SK-N-SH (cell line): ENCODE data around the gene ZNF319. TPM values are rescaled to one million over a fixed set of nuclear protein-coding genes. Genes with fewer than 3 reads are reported as not detected.

Source experiments
- CTCF ChIA-PET: fragments of 300-600, 350-600 bp; formaldehyde crosslinking; extraction: SDS; loops from one replicate; lab custom pipeline; 2021; lab: Yijun Ruan, JAX
- POLR2A ChIA-PET: fragments of 350-600 bp; sonication (Branson Sonifier 250); formaldehyde crosslinking; extraction: SDS; loops from one replicate; lab custom pipeline; 2020; ENCODE audit warnings: antibody characterized with exemption, inconsistent platforms; lab: Yijun Ruan, JAX
- DNase-seq: peaks from one replicate; pipeline ENCODE4 v3.0.0; 2012
- H2AFZ ChIP-seq: fragments of 200-600 bp; sonication (generic); 2 replicates; pipeline ENCODE4 v1.8.1; 2016; ENCODE audit warnings: antibody characterized with exemption, mild to moderate bottlenecking, low read depth
- H3F3A ChIP-seq: fragments of 200-600 bp; sonication (generic); replicated peaks from 2 replicates; pipeline ENCODE3; 2016; ENCODE audit warnings: antibody characterized with exemption, mild to moderate bottlenecking; ENCODE audit not compliant: insufficient read depth
- H3K27ac ChIP-seq, 2 experiments: fragments of 200-500 bp in 1 of 2; fragments of 200-600 bp in 1 of 2; sonication (Bioruptor generic) in 1 of 2; sonication (generic), shearing (Covaris generic) in 1 of 2; 2 replicates each; pipeline versions ENCODE4 v1.5.1 to v1.6.1; 2014 to 2016; ENCODE audit warnings: low read depth in 2 of 2, inconsistent platforms in 1 of 2, low read length in 1 of 2, mild to moderate bottlenecking in 1 of 2, mixed read lengths in 1 of 2
- H3K27me3 ChIP-seq: fragments of 200-600 bp; sonication (generic), shearing (Covaris generic); 2 replicates; pipeline ENCODE4 v1.6.1; 2016; ENCODE audit warnings: mixed run types; ENCODE audit not compliant: insufficient read depth
- H3K36me3 ChIP-seq, 2 experiments: fragments of 200-500 bp in 1 of 2; fragments of 200-600 bp in 1 of 2; sonication (Bioruptor generic) in 1 of 2; sonication (generic) in 1 of 2; replicated peaks in 1 of 2; 2 replicates each; pipeline versions ENCODE3 to v1.5.1; 2014 to 2016; ENCODE audit warnings: low read length in 1 of 2, mild to moderate bottlenecking in 1 of 2; ENCODE audit not compliant: insufficient read depth in 2 of 2, control insufficient read depth in 1 of 2
- H3K4me1 ChIP-seq, 2 experiments: fragments of 200-500 bp in 1 of 2; fragments of 200-600 bp in 1 of 2; sonication (Bioruptor generic) in 1 of 2; sonication (generic), shearing (Covaris generic) in 1 of 2; 2 replicates each; pipeline versions ENCODE4 v1.5.1 to v1.6.1; 2014 to 2016; ENCODE audit warnings: low read depth in 1 of 2, low read length in 1 of 2, mixed run types in 1 of 2; ENCODE audit not compliant: insufficient read depth in 2 of 2, control insufficient read depth in 1 of 2
- H3K4me2 ChIP-seq: fragments of 200-600 bp; sonication (generic), shearing (Covaris generic); 2 replicates; pipeline ENCODE4 v1.6.1; 2017; ENCODE audit warnings: mixed run types
- H3K4me3 ChIP-seq, 2 experiments: fragments of 200-500 bp in 1 of 2; fragments of 200-600 bp in 1 of 2; sonication (Bioruptor generic) in 1 of 2; sonication (generic), shearing (Covaris generic) in 1 of 2; 2 replicates each; pipeline versions ENCODE4 v1.5.1 to v1.8.1; 2014 to 2016; ENCODE audit warnings: low read depth in 2 of 2, inconsistent platforms in 1 of 2, low read length in 1 of 2, mild to moderate bottlenecking in 1 of 2, mixed read lengths in 1 of 2, moderate library complexity in 1 of 2
- H3K79me2 ChIP-seq: fragments of 200-600 bp; sonication (generic); 2 replicates; pipeline ENCODE4 v1.8.1; 2017; ENCODE audit warnings: mild to moderate bottlenecking; ENCODE audit not compliant: insufficient read depth
- H3K9ac ChIP-seq: fragments of 200-600 bp; sonication (generic); 2 replicates; pipeline ENCODE4 v1.6.1; 2017; ENCODE audit warnings: mixed run types
- H3K9me2 ChIP-seq: fragments of 200-600 bp; sonication (generic); 2 replicates; pipeline ENCODE4 v1.6.1; 2017; ENCODE audit warnings: mixed run types
- H3K9me3 ChIP-seq: fragments of 200-600 bp; sonication (generic); 2 replicates; pipeline ENCODE4 v1.6.1; 2017; ENCODE audit warnings: mixed run types, mild to moderate bottlenecking, moderate library complexity
- H4K20me1 ChIP-seq: fragments of 200-600 bp; sonication (generic); 2 replicates; pipeline ENCODE4 v1.6.1; 2017; ENCODE audit warnings: mild to moderate bottlenecking, mixed run types; ENCODE audit not compliant: insufficient read depth
- EP300 ChIP-seq, 2 experiments: IDR thresholded peaks; 2 replicates each; pipeline versions ENCODE4 v1.4.0 to v1.6.1; 2012; ENCODE audit warnings: borderline replicate concordance in 1 of 2, low read depth in 1 of 2, low read length in 1 of 2
- EZH2phosphoT487 ChIP-seq: fragments of 200-600 bp; sonication (generic); IDR thresholded peaks from 2 replicates; pipeline ENCODE4 v1.6.1; 2017; ENCODE audit warnings: low read depth, mixed run types, mild to moderate bottlenecking, antibody characterized with exemption, moderate library complexity, borderline replicate concordance
- FOXM1 ChIP-seq: IDR thresholded peaks from 2 replicates; pipeline ENCODE4 v1.4.0; 2012; ENCODE audit warnings: low read depth, mild to moderate bottlenecking
- JUND ChIP-seq: IDR thresholded peaks from 2 replicates; pipeline ENCODE4 v1.4.0; 2012
- MEF2A ChIP-seq: IDR thresholded peaks from 2 replicates; pipeline ENCODE4 v1.4.0; 2012; ENCODE audit warnings: low read depth, borderline replicate concordance
- NFIC ChIP-seq: IDR thresholded peaks from 2 replicates; pipeline ENCODE4 v1.4.0; 2012; ENCODE audit warnings: borderline replicate concordance
- POLR2AphosphoS5 ChIP-seq: IDR thresholded peaks from 2 replicates; pipeline ENCODE4 v1.6.1; 2012; ENCODE audit warnings: low read depth, low read length
- RAD21 ChIP-seq: IDR thresholded peaks from 2 replicates; pipeline ENCODE4 v1.6.1; 2012; ENCODE audit warnings: mild to moderate bottlenecking, low read length
- RCOR1 ChIP-seq: fragments of 150-350 bp; IDR thresholded peaks from 2 replicates; pipeline ENCODE4 v1.6.1; 2017; ENCODE audit warnings: antibody characterized with exemption, low read length
- RFX5 ChIP-seq: IDR thresholded peaks from 2 replicates; pipeline ENCODE4 v1.6.1; 2012; ENCODE audit warnings: mild to moderate bottlenecking, improper control_type of control experiment, low read length
- SIN3A ChIP-seq: IDR thresholded peaks from 2 replicates; pipeline ENCODE4 v1.6.1; 2012; ENCODE audit warnings: low read depth, mild to moderate bottlenecking, low read length, moderate library complexity, borderline replicate concordance
- SMC3 ChIP-seq: IDR thresholded peaks from 2 replicates; pipeline ENCODE4 v1.6.1; 2012; ENCODE audit warnings: low read depth, low read length, improper control_type of control experiment
- TAF1 ChIP-seq: IDR thresholded peaks from 2 replicates; pipeline ENCODE4 v1.6.1; 2012; ENCODE audit warnings: low read depth, mild to moderate bottlenecking, low read length, moderate library complexity, borderline replicate concordance
- WGBS: methylation state at CpG from one replicate; pipeline ENCODE4 v1.1.6; 2017; ENCODE audit warnings: low lambda C conversion rate; 5-methylcytosine and 5-hydroxymethylcytosine counted together
- polyA plus RNA-seq, 3 experiments: library from polyadenylated mRNA; depleted of rRNA; stranded (reverse); fragments of >200 nt; gene quantifications; 2 replicates each; pipeline ENCODE4 v1.2.3, GENCODE V29; 2012
- TF ChIP-seq, protein P1 (sequence below): IDR thresholded peaks from 2 replicates; pipeline ENCODE4 v1.4.0; 2012; ENCODE audit warnings: low read depth
- TF ChIP-seq, protein P2 (sequence below): fragments of 200-600 bp; sonication (generic); IDR thresholded peaks from 2 replicates; pipeline ENCODE4 v1.6.1; 2017; ENCODE audit warnings: antibody characterized with exemption, mild to moderate bottlenecking, moderate library complexity
- TF ChIP-seq, protein P3 (sequence below): IDR thresholded peaks from 2 replicates; pipeline ENCODE4 v1.4.0; 2012; ENCODE audit warnings: low read depth, borderline replicate concordance

ZNF319 gene
- polyA plus RNA-seq, 1 of the 3 experiments (the other 2 are of a cell fraction), result 7.6 TPM

DNA sequence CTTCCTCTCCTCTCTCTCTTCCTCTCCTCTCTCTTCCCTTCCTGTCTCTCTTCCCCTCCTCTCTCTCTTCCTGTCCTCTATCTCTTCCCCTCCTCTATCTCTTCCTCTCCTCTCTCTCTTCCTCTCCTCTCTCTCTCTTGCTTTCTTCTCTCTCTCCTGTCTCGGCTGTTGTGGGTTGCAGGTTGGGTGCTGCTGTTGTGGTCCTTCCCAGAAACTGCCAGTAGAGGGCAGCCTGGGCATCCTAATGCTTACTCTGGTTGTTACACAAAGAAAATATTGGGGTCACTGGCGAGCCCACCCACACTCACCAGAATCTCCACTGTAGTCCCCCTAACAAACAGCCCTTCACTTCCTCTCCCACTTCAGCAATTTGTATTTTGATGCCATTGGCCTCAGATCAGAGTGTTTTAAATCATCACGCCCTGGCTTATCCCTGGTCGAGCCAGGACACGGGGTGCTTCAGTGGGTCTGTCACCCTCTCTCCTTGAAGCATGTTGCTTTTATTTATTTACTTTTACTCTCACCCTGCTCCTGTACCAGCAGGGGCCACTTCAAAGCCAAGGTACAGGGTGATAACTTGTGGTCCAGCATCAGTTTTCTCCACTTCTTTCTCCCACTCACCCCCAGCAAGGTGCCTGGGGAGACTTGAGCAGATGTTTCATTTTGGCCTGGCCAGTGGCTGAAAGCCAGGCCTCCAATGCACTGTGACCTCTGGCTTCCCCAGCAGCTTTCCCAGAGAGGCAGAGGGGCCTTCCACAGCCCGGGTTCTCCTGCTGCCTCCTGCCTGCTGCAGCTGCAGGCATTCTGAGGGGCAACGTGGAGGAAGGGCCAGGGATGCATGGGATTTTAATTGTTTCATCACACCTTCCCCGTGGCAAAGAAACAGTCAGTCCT, 20.4 kb upstream of the ZNF319 start:
- Histone ChIP-seq H3F3A (peaks cover 5% of the 10 kb centered on the region), H3K9me3 (no peaks in the 10 kb centered on the region), H3K79me2 (no peaks in the 10 kb centered on the region), H3K4me2 (no peak overlapping the region), H3K4me1 (peaks cover 13 to 43% of the 10 kb centered on the region in 2 experiments), H3K4me3 (no peak overlapping the region; a peak in 1 of 4 replicates), H4K20me1 (no peaks in the 10 kb centered on the region), H3K9ac (no peak overlapping the region), H2AFZ (no peak overlapping the region), H3K27me3 (no peaks in the 10 kb centered on the region), H3K9me2 (no peaks in the 10 kb centered on the region), H3K36me3 (peaks cover 0 to 8% of the 10 kb centered on the region in 2 experiments), H3K27ac (peak overlapping the region in 1 of 2 experiments; percentile 29; a peak in 1 of 4 replicates)
- DNase-seq, result peak; percentile 70
- WGBS, result 66% methylated on average over 8 of the region's 8 CpGs
- TF ChIP-seq EZH2phosphoT487, result no peak
- TF ChIP-seq NFIC, result no peak
- TF ChIP-seq JUND, result no peak
- TF ChIP-seq SIN3A, result no peak
- no peak for TF ChIP-seq RCOR1
- TF ChIP-seq SMC3, result peak; percentile 90
- TF ChIP-seq, protein P1, sequence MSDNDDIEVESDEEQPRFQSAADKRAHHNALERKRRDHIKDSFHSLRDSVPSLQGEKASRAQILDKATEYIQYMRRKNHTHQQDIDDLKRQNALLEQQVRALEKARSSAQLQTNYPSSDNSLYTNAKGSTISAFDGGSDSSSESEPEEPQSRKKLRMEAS, result no peak
- peak; percentile 92 for TF ChIP-seq RAD21
- TF ChIP-seq, protein P2, sequence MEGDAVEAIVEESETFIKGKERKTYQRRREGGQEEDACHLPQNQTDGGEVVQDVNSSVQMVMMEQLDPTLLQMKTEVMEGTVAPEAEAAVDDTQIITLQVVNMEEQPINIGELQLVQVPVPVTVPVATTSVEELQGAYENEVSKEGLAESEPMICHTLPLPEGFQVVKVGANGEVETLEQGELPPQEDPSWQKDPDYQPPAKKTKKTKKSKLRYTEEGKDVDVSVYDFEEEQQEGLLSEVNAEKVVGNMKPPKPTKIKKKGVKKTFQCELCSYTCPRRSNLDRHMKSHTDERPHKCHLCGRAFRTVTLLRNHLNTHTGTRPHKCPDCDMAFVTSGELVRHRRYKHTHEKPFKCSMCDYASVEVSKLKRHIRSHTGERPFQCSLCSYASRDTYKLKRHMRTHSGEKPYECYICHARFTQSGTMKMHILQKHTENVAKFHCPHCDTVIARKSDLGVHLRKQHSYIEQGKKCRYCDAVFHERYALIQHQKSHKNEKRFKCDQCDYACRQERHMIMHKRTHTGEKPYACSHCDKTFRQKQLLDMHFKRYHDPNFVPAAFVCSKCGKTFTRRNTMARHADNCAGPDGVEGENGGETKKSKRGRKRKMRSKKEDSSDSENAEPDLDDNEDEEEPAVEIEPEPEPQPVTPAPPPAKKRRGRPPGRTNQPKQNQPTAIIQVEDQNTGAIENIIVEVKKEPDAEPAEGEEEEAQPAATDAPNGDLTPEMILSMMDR, result peak; percentile 93
- CTCF ChIA-PET, result interaction anchor here (0.6 to 7.4 kb wide), 17 partner anchors 10 to 374 kb away, joined by 3 to 123 read pairs (median 4); partner anchors contain the start of genes CFAP20 and USB1
- POLR2A ChIA-PET, result interaction anchor here (1.0 to 4.3 kb wide), 2 partner anchors 101 to 107 kb away, joined by 4 to 49 read pairs; no protein-coding TSS in a partner anchor

DNA sequence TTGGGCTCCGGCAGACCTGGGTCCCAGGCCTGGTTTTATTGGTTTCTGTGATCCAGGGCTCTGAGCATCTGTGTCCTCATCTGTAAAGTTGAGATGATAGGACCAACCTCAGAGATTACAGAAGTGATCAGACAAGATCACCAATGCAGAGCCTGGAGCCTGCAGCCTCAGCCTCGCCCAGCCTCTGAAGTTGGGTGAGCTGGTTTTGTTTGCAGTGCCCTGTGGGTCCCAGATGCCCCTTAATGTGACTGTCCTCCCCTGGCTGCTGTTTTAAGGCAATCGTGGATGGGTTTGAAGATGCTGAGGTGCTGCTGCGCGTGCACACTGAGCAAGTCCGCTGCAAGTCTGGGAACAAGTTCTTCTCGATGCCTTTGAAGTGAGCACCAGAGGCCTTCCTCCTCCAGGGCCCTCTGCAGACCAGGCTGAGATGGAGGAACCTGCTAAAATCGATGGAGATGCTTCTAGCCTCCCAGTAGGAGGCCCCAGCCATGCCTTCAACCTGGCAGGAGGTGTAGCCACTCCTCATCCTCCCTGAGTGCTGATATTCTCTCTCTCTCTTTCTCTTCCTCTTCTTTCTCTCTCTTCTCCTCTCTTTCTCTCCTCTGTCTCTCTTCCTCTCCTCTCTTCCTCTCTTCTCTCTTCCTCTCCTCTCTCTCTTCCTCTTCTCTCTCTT, 19.5 kb upstream of the ZNF319 start:
- Histone ChIP-seq H3K9ac (no peak overlapping the region), H3K27me3 (no peaks in the 10 kb centered on the region), H3K9me3 (no peaks in the 10 kb centered on the region), H3K36me3 (peaks cover 0 to 8% of the 10 kb centered on the region in 2 experiments), H3K9me2 (no peaks in the 10 kb centered on the region), H3K4me3 (no peak overlapping the region), H3K4me2 (no peak overlapping the region), H4K20me1 (no peaks in the 10 kb centered on the region), H2AFZ (no peak overlapping the region), H3K27ac (no peak overlapping the region), H3K4me1 (peaks cover 13 to 39% of the 10 kb centered on the region in 2 experiments), H3F3A (peaks cover 5% of the 10 kb centered on the region), H3K79me2 (no peaks in the 10 kb centered on the region)
- no peak for DNase-seq
- POLR2A ChIA-PET, result no interaction called here
- TF ChIP-seq POLR2AphosphoS5 (no peak), NFIC (no peak), FOXM1 (no peak), MEF2A (no peak), TAF1 (no peak), EP300 (IDR thresholded peaks at IDR 0.05; ENCODE audit: borderline replicate concordance in 1 of 2, low read depth in 1 of 2, low read length in 1 of 2) (no peak), SMC3 (no peak), RFX5 (no peak)
- TF ChIP-seq, protein P1, result no peak
- TF ChIP-seq, protein P3, sequence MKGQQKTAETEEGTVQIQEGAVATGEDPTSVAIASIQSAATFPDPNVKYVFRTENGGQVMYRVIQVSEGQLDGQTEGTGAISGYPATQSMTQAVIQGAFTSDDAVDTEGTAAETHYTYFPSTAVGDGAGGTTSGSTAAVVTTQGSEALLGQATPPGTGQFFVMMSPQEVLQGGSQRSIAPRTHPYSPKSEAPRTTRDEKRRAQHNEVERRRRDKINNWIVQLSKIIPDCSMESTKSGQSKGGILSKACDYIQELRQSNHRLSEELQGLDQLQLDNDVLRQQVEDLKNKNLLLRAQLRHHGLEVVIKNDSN, result no peak
- 74% methylated on average over 8 of the region's 8 CpGs for WGBS
- CTCF ChIA-PET, result interaction anchor here (0.8 to 8.5 kb wide), 16 partner anchors 12 to 284 kb away, joined by 3 to 80 read pairs (median 4); partner anchors contain the start of genes CFAP20 and USB1
